ENCODE data around the gene AGBL4. TPM values are rescaled to one million over a fixed set of nuclear protein-coding genes. Genes with fewer than 3 reads are reported as not detected.

AGBL4 gene
- total RNA-seq, 1 donor from 2014 or later = 2.1 TPM

GRCh38 chr1:48760857-48761256 lies 1262.9 kb downstream of the AGBL4 start:
- no peak for ATAC-seq
- DNase-seq = no peak
- no peaks in the 10 kb centered on the region for H3K27me3 ChIP-seq (ENCODE audit: low read depth)
- H3K4me3 ChIP-seq = no peak overlapping the region
- peaks cover 34% of the 10 kb centered on the region for H3K36me3 ChIP-seq
- no peak for TF ChIP-seq CTCF (IDR thresholded peaks at IDR 0.05)
- intact Hi-C loops (cut with DNase I) = no loop called here
- H3K27ac ChIP-seq = no peak overlapping the region
- H3K9me3 ChIP-seq = no peaks in the 10 kb centered on the region
- no peaks in the 10 kb centered on the region for H3K4me1 ChIP-seq

DNA sequence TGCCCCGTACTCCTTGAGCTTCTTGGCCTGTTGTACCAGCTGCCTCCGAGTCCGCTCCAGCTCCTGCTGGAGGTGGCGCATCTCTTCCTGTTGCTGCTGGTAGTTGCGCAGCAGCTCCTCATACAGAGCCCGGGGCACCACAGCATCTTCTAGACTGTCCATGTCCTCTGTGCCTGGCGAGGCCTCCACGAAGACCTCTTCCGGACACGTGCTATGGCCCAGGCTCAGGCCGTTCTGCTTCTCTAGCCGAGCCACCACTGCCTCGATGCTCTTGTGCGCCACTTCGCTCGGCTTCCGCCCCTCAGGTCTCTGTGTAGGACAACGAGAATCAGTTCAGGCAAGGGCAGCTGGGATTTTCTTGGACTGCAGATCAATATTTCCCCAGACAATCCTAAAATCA lies 1264.8 kb downstream of the AGBL4 start:
- Histone ChIP-seq H3K4me3 (no peak overlapping the region), H3K4me1 (no peaks in the 10 kb centered on the region), H3K9me3 (no peaks in the 10 kb centered on the region), H3K36me3 (peaks cover 40% of the 10 kb centered on the region), H3K27me3 (ENCODE audit: low read depth) (no peaks in the 10 kb centered on the region), H3K27ac (no peak overlapping the region)
- intact Hi-C loops (cut with DNase I) = no loop called here
- ATAC-seq (no peak), DNase-seq (no peak)
- TF ChIP-seq CTCF (IDR thresholded peaks at IDR 0.05) = no peak

GRCh38 chr1:48757363-48757762 lies 1266.4 kb downstream of the AGBL4 start:
- DNase-seq (no peak), ATAC-seq (no peak)
- H3K27me3 ChIP-seq (ENCODE audit: low read depth) = no peaks in the 10 kb centered on the region
- H3K9me3 ChIP-seq = no peaks in the 10 kb centered on the region
- intact Hi-C loops (cut with DNase I) = no loop called here
- TF ChIP-seq CTCF (IDR thresholded peaks at IDR 0.05) = no peak
- no peak overlapping the region for H3K4me3 ChIP-seq
- H3K4me1 ChIP-seq = no peaks in the 10 kb centered on the region
- no peak overlapping the region for H3K27ac ChIP-seq
- peaks cover 48% of the 10 kb centered on the region for H3K36me3 ChIP-seq

GRCh38 chr1:48756683-48757316 lies 1267.0 kb downstream of the AGBL4 start:
- H3K27ac ChIP-seq = no peak overlapping the region
- H3K4me1 ChIP-seq = no peaks in the 10 kb centered on the region
- DNase-seq (no peak), ATAC-seq (no peak)
- no peak overlapping the region for H3K4me3 ChIP-seq
- no peak for TF ChIP-seq CTCF (IDR thresholded peaks at IDR 0.05)
- peaks cover 48% of the 10 kb centered on the region for H3K36me3 ChIP-seq
- H3K27me3 ChIP-seq (ENCODE audit: low read depth) = no peaks in the 10 kb centered on the region
- no peaks in the 10 kb centered on the region for H3K9me3 ChIP-seq
- intact Hi-C loops (cut with DNase I) = no loop called here

GRCh38 chr1:48753293-48753692 lies 1270.5 kb downstream of the AGBL4 start:
- Histone ChIP-seq H3K4me1 (no peaks in the 10 kb centered on the region), H3K4me3 (no peak overlapping the region), H3K27ac (no peak overlapping the region), H3K36me3 (peaks cover 31% of the 10 kb centered on the region), H3K9me3 (no peaks in the 10 kb centered on the region), H3K27me3 (ENCODE audit: low read depth) (no peaks in the 10 kb centered on the region)
- intact Hi-C loops (cut with DNase I) = no loop called here
- no peak for TF ChIP-seq CTCF (IDR thresholded peaks at IDR 0.05)
- ATAC-seq (no peak), DNase-seq (no peak)
